SK-N-SH (cell line): ENCODE results near the gene MRPS18A. TPM values are rescaled to one million over a fixed set of nuclear protein-coding genes. Genes with fewer than 3 reads are reported as not detected.
"Not testable (repeated sequence)": the region's sequence is repeated elsewhere in the genome, so short reads cannot be mapped to it uniquely, and the experiment has no call there.

Experiments used
- CTCF ChIA-PET: fragments of 300-600, 350-600 bp; formaldehyde crosslinking; extraction: SDS; loops from one replicate; lab custom pipeline; 2021; lab: Yijun Ruan, JAX
- POLR2A ChIA-PET: fragments of 350-600 bp; sonication (Branson Sonifier 250); formaldehyde crosslinking; extraction: SDS; loops from one replicate; lab custom pipeline; 2020; ENCODE audit warnings: antibody characterized with exemption, inconsistent platforms; lab: Yijun Ruan, JAX
- DNase-seq: peaks from one replicate; pipeline ENCODE4 v3.0.0; 2012
- H2AFZ ChIP-seq: fragments of 200-600 bp; sonication (generic); 2 replicates; pipeline ENCODE4 v1.8.1; 2016; ENCODE audit warnings: antibody characterized with exemption, mild to moderate bottlenecking, low read depth
- H3F3A ChIP-seq: fragments of 200-600 bp; sonication (generic); replicated peaks from 2 replicates; pipeline ENCODE3; 2016; ENCODE audit warnings: antibody characterized with exemption, mild to moderate bottlenecking; ENCODE audit not compliant: insufficient read depth
- H3K27ac ChIP-seq, 2 experiments: fragments of 200-500 bp in 1 of 2; fragments of 200-600 bp in 1 of 2; sonication (Bioruptor generic) in 1 of 2; sonication (generic), shearing (Covaris generic) in 1 of 2; 2 replicates each; pipeline versions ENCODE4 v1.5.1 to v1.6.1; 2014 to 2016; ENCODE audit warnings: low read depth in 2 of 2, inconsistent platforms in 1 of 2, low read length in 1 of 2, mild to moderate bottlenecking in 1 of 2, mixed read lengths in 1 of 2
- H3K27me3 ChIP-seq: fragments of 200-600 bp; sonication (generic), shearing (Covaris generic); 2 replicates; pipeline ENCODE4 v1.6.1; 2016; ENCODE audit warnings: mixed run types; ENCODE audit not compliant: insufficient read depth
- H3K36me3 ChIP-seq, 2 experiments: fragments of 200-500 bp in 1 of 2; fragments of 200-600 bp in 1 of 2; sonication (Bioruptor generic) in 1 of 2; sonication (generic) in 1 of 2; replicated peaks in 1 of 2; 2 replicates each; pipeline versions ENCODE3 to v1.5.1; 2014 to 2016; ENCODE audit warnings: low read length in 1 of 2, mild to moderate bottlenecking in 1 of 2; ENCODE audit not compliant: insufficient read depth in 2 of 2, control insufficient read depth in 1 of 2
- H3K4me1 ChIP-seq, 2 experiments: fragments of 200-500 bp in 1 of 2; fragments of 200-600 bp in 1 of 2; sonication (Bioruptor generic) in 1 of 2; sonication (generic), shearing (Covaris generic) in 1 of 2; 2 replicates each; pipeline versions ENCODE4 v1.5.1 to v1.6.1; 2014 to 2016; ENCODE audit warnings: low read depth in 1 of 2, low read length in 1 of 2, mixed run types in 1 of 2; ENCODE audit not compliant: insufficient read depth in 2 of 2, control insufficient read depth in 1 of 2
- H3K4me2 ChIP-seq: fragments of 200-600 bp; sonication (generic), shearing (Covaris generic); 2 replicates; pipeline ENCODE4 v1.6.1; 2017; ENCODE audit warnings: mixed run types
- H3K4me3 ChIP-seq, 2 experiments: fragments of 200-500 bp in 1 of 2; fragments of 200-600 bp in 1 of 2; sonication (Bioruptor generic) in 1 of 2; sonication (generic), shearing (Covaris generic) in 1 of 2; 2 replicates each; pipeline versions ENCODE4 v1.5.1 to v1.8.1; 2014 to 2016; ENCODE audit warnings: low read depth in 2 of 2, inconsistent platforms in 1 of 2, low read length in 1 of 2, mild to moderate bottlenecking in 1 of 2, mixed read lengths in 1 of 2, moderate library complexity in 1 of 2
- H3K79me2 ChIP-seq: fragments of 200-600 bp; sonication (generic); 2 replicates; pipeline ENCODE4 v1.8.1; 2017; ENCODE audit warnings: mild to moderate bottlenecking; ENCODE audit not compliant: insufficient read depth
- H3K9ac ChIP-seq: fragments of 200-600 bp; sonication (generic); 2 replicates; pipeline ENCODE4 v1.6.1; 2017; ENCODE audit warnings: mixed run types
- H3K9me2 ChIP-seq: fragments of 200-600 bp; sonication (generic); 2 replicates; pipeline ENCODE4 v1.6.1; 2017; ENCODE audit warnings: mixed run types
- H3K9me3 ChIP-seq: fragments of 200-600 bp; sonication (generic); 2 replicates; pipeline ENCODE4 v1.6.1; 2017; ENCODE audit warnings: mixed run types, mild to moderate bottlenecking, moderate library complexity
- H4K20me1 ChIP-seq: fragments of 200-600 bp; sonication (generic); 2 replicates; pipeline ENCODE4 v1.6.1; 2017; ENCODE audit warnings: mild to moderate bottlenecking, mixed run types; ENCODE audit not compliant: insufficient read depth
- CTCF ChIP-seq: fragments of 200-600 bp; sonication (generic); IDR thresholded peaks from 2 replicates; pipeline ENCODE4 v1.6.1; 2017; ENCODE audit warnings: antibody characterized with exemption, mild to moderate bottlenecking, moderate library complexity
- ELF1 ChIP-seq: IDR thresholded peaks from 2 replicates; pipeline ENCODE4 v1.4.0; 2012
- FOXJ3 ChIP-seq: sonication (generic); formaldehyde crosslinking; IDR thresholded peaks from 2 replicates; pipeline ENCODE4 v1.5.1; 2020; ENCODE audit warnings: mild to moderate bottlenecking, missing genetic modification reagents
- GABPA ChIP-seq: IDR thresholded peaks from 2 replicates; pipeline ENCODE4 v1.4.0; 2012; ENCODE audit warnings: low read depth, mild to moderate bottlenecking
- JUND ChIP-seq: IDR thresholded peaks from 2 replicates; pipeline ENCODE4 v1.4.0; 2012
- MAX ChIP-seq: IDR thresholded peaks from 2 replicates; pipeline ENCODE4 v1.4.0; 2012; ENCODE audit warnings: low read depth
- MEF2A ChIP-seq: IDR thresholded peaks from 2 replicates; pipeline ENCODE4 v1.4.0; 2012; ENCODE audit warnings: low read depth, borderline replicate concordance
- NFIC ChIP-seq: IDR thresholded peaks from 2 replicates; pipeline ENCODE4 v1.4.0; 2012; ENCODE audit warnings: borderline replicate concordance
- NRF1 ChIP-seq: IDR thresholded peaks from 2 replicates; pipeline ENCODE4 v1.6.1; 2012; ENCODE audit warnings: low read depth, mild to moderate bottlenecking, low read length
- RAD21 ChIP-seq: IDR thresholded peaks from 2 replicates; pipeline ENCODE4 v1.6.1; 2012; ENCODE audit warnings: mild to moderate bottlenecking, low read length
- RFX5 ChIP-seq: IDR thresholded peaks from 2 replicates; pipeline ENCODE4 v1.6.1; 2012; ENCODE audit warnings: mild to moderate bottlenecking, improper control_type of control experiment, low read length
- SIN3A ChIP-seq: IDR thresholded peaks from 2 replicates; pipeline ENCODE4 v1.6.1; 2012; ENCODE audit warnings: low read depth, mild to moderate bottlenecking, low read length, moderate library complexity, borderline replicate concordance
- SMC3 ChIP-seq: IDR thresholded peaks from 2 replicates; pipeline ENCODE4 v1.6.1; 2012; ENCODE audit warnings: low read depth, low read length, improper control_type of control experiment
- TAF1 ChIP-seq: IDR thresholded peaks from 2 replicates; pipeline ENCODE4 v1.6.1; 2012; ENCODE audit warnings: low read depth, mild to moderate bottlenecking, low read length, moderate library complexity, borderline replicate concordance
- TCF12 ChIP-seq: IDR thresholded peaks from 2 replicates; pipeline ENCODE4 v1.4.0; 2012
- USF1 ChIP-seq: IDR thresholded peaks from 2 replicates; pipeline ENCODE4 v1.4.0; 2012; ENCODE audit warnings: low read depth, borderline replicate concordance
- YY1 ChIP-seq: IDR thresholded peaks from 2 replicates; pipeline ENCODE4 v1.4.0; 2012; ENCODE audit warnings: low read depth, mild to moderate bottlenecking
- ZBTB33 ChIP-seq: IDR thresholded peaks from 2 replicates; pipeline ENCODE4 v1.4.0; 2012; ENCODE audit warnings: low read depth, borderline replicate concordance
- WGBS: methylation state at CpG from one replicate; pipeline ENCODE4 v1.1.6; 2017; ENCODE audit warnings: low lambda C conversion rate; 5-methylcytosine and 5-hydroxymethylcytosine counted together
- polyA plus RNA-seq, 3 experiments: library from polyadenylated mRNA; depleted of rRNA; stranded (reverse); fragments of >200 nt; gene quantifications; 2 replicates each; pipeline ENCODE4 v1.2.3, GENCODE V29; 2012

MRPS18A gene
- polyA plus RNA-seq, 1 of the 3 experiments (the other 2 are of a cell fraction): 57.0 TPM

GRCh38 chr6:43665376-43665775 lies 22.2 kb downstream of the MRPS18A start:
- Histone ChIP-seq H2AFZ (no peak overlapping the region), H3F3A (peaks cover 8% of the 10 kb centered on the region), H3K9ac (no peak overlapping the region), H4K20me1 (no peaks in the 10 kb centered on the region), H3K4me2 (no peak overlapping the region), H3K27me3 (no peaks in the 10 kb centered on the region), H3K4me3 (no peak overlapping the region), H3K27ac (no peak overlapping the region), H3K79me2 (no peaks in the 10 kb centered on the region), H3K9me2 (no peaks in the 10 kb centered on the region)
- 71% methylated on average over 1 of the region's 1 CpG for WGBS
- CTCF ChIA-PET: interaction anchor here (0.5 to 7.2 kb wide), 14 partner anchors 11 to 431 kb away, joined by 3 to 118 read pairs (median 12); partner anchors contain the start of gene VEGFA
- TF ChIP-seq GABPA (no peak), ELF1 (no peak), FOXJ3 (no peak), SMC3 (no peak), YY1 (no peak)
- TF ChIP-seq, all 33 proteins: peak for 0
- no peaks in the 10 kb centered on the region for H3K9me3 ChIP-seq
- DNase-seq: no peak
- H3K36me3 ChIP-seq: no peaks in the 10 kb centered on the region
- peaks cover 0 to 29% of the 10 kb centered on the region in 2 experiments; a peak in 1 of 4 replicates for H3K4me1 ChIP-seq
- POLR2A ChIA-PET: interaction anchor here (6.3 kb wide), 1 partner anchor 104 kb away, joined by 33 read pairs; the partner anchor contains the start of gene VEGFA

GRCh38 chr6:43662948-43663347 lies 24.6 kb downstream of the MRPS18A start:
- H3K79me2 ChIP-seq, H3K9me2 ChIP-seq, H3K27me3 ChIP-seq, H3K36me3 ChIP-seq, H3K9me3 ChIP-seq, H3K4me3 ChIP-seq, H4K20me1 ChIP-seq, H3F3A ChIP-seq, H3K4me2 ChIP-seq, H3K9ac ChIP-seq, POLR2A ChIA-PET, H3K27ac ChIP-seq, DNase-seq, H2AFZ ChIP-seq: not testable (repeated sequence)
- H3K4me1 ChIP-seq: peaks cover 0 to 11% of the 10 kb centered on the region in 2 experiments; a peak in 1 of 4 replicates
- 89% methylated on average over 5 of the region's 5 CpGs for WGBS
- CTCF ChIA-PET: interaction anchor here (1.3 to 2.0 kb wide), 2 partner anchors 54 to 416 kb away, joined by 3 to 7 read pairs; no protein-coding TSS in a partner anchor

- no peaks in the 10 kb centered on the region for H3K36me3 ChIP-seq
- H3K79me2 ChIP-seq: no peaks in the 10 kb centered on the region
- H3K27me3 ChIP-seq: no peaks in the 10 kb centered on the region
- no peaks in the 10 kb centered on the region for H3F3A ChIP-seq
- no peak overlapping the region for H3K27ac ChIP-seq
- H3K9me3 ChIP-seq: no peaks in the 10 kb centered on the region
- no peak overlapping the region for H3K4me2 ChIP-seq
- H3K9me2 ChIP-seq: no peaks in the 10 kb centered on the region
- no peak overlapping the region for H3K4me3 ChIP-seq
- no peak overlapping the region for H3K9ac ChIP-seq
- H3K4me1 ChIP-seq: no peaks in the 10 kb centered on the region
- no peak overlapping the region for H2AFZ ChIP-seq
- ChIA-PET POLR2A (no interaction called here), CTCF (interaction anchor here (1.7 to 2.5 kb wide), 2 partner anchors 8 to 9 kb away, joined by 8 to 10 read pairs; no protein-coding TSS in a partner anchor)
- H4K20me1 ChIP-seq: no peaks in the 10 kb centered on the region
- 86% methylated on average over 9 of the region's 9 CpGs for WGBS
- no peak for DNase-seq
- TF ChIP-seq RAD21: no peak
- no peak for TF ChIP-seq CTCF
- no peak for TF ChIP-seq MAX
- TF ChIP-seq MEF2A: no peak
- no peak for TF ChIP-seq TCF12
- TF ChIP-seq FOXJ3: no peak
- TF ChIP-seq NRF1: no peak
- no peak for TF ChIP-seq TAF1
- TF ChIP-seq USF1: no peak
- no peak for TF ChIP-seq JUND
- TF ChIP-seq NFIC: no peak
- TF ChIP-seq RFX5: no peak
- TF ChIP-seq ZBTB33: no peak
- TF ChIP-seq ELF1: no peak
- no peak for TF ChIP-seq SIN3A
Measured at GRCh38 chr6:43658161-43658560, 29.4 kb downstream of the MRPS18A start.
